ENCODE data around the gene PRX. TPM values are rescaled to one million over a fixed set of nuclear protein-coding genes. Genes with fewer than 3 reads are reported as not detected.
A peak's percentile ranks its signal among the peaks of the same experiment; 100 is the strongest.
"Not testable (repeated sequence)": the region's sequence is repeated elsewhere in the genome, so short reads cannot be mapped to it uniquely, and the experiment has no call there.

The PRX gene
- total RNA-seq, 2 donors from 2014 or later = 3.4 to 3.5 TPM

DNA sequence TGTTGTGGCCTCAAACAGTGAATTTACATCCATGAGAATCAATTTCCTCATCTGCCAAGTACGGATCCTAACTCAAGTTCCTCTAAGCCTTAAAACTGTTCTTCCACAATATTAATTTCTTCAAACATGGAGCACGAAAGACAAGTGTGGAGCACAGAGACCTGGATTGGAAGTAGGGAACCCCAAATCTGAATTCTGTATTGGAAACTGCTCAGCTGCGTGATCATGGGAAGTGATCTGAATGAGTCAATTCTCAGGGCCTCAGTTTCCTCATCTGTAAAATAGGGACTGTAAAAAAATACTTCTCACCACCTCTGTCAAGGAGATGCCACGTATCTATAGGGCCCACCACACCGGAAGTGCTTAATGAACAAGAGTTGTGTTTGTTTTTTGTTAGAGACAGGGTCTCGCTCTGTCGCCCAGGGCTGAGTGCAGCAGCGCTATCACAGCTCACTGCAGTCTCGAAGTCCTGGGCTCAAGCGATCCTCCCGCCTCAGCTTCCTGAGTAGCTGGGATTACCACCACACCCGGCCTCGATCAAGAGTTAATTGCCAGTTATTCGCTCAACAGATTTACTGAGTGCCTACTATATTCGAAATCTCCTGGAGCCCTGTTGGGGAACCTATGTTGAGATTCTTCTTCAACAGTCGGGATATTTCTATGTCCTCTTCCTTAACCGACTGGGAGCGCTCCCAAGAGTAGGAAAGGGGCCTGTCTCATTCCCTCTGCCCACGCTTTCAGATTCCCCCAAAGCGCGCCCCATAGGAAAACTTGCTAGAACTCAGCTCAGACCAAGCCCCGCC is 29.4 kb upstream of the PRX start:
- DNase-seq (ENCODE audit: low spot score) = no peak
- intact Hi-C loops (cut with DNase I) = loop anchor here in 1 of 2 donors (10.0 kb wide), 1 partner anchor 98 kb away; the partner anchor contains the start of genes C19orf47 and PLD3

DNA sequence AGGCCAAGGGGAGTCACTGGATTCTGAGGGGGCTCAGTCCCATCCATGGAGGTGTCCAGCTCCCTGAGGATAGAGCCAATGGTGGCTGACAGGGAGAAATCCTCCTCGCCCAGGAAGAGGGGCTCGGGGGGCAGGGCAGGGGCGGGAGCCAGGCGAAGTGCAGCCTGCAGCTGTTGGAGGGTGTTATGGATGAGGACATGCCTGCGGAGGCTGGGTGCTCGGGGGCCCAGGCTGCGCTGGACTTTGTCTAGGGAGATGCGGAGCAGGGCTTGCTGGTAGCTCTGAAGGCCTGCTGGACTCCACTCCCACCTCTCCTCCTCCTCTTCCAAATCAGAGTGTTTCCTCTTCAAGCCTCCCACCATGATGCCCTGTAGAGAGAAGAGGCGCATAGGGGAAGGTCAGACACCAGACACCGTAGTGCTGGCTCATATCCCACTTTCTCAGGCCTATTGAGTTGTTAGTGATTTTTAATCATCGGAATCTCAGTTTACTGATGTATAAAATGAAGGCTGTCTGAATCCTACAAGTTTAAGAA is 28.6 kb upstream of the PRX start:
- intact Hi-C loops (cut with DNase I) = loop anchor here in 1 of 2 donors (10.0 kb wide), 1 partner anchor 97 kb away; the partner anchor contains the start of genes C19orf47 and PLD3
- DNase-seq (ENCODE audit: low spot score) = no peak

DNA sequence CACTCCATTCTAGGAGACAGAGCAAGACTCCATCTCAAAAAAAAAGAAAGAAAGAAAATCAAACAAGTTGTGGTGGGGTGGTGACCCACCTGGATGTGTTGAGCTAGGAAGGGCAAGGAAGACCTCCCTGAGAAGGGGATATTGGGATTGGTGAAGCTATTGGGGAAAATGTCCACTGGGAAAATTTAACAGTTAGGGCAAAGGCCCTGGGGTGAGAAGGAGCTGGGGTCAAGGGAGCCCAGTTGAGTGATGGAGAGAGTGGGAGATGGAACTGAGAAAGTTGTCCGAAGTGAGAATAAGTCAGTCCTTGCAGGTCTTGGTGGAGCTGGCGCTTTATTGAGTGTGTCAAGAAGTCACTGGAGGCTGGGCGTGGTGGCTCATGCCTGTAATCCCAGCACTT is 25.1 kb upstream of the PRX start:
- no peak for DNase-seq (ENCODE audit: low spot score)
- intact Hi-C loops (cut with DNase I) = no loop called here

DNA sequence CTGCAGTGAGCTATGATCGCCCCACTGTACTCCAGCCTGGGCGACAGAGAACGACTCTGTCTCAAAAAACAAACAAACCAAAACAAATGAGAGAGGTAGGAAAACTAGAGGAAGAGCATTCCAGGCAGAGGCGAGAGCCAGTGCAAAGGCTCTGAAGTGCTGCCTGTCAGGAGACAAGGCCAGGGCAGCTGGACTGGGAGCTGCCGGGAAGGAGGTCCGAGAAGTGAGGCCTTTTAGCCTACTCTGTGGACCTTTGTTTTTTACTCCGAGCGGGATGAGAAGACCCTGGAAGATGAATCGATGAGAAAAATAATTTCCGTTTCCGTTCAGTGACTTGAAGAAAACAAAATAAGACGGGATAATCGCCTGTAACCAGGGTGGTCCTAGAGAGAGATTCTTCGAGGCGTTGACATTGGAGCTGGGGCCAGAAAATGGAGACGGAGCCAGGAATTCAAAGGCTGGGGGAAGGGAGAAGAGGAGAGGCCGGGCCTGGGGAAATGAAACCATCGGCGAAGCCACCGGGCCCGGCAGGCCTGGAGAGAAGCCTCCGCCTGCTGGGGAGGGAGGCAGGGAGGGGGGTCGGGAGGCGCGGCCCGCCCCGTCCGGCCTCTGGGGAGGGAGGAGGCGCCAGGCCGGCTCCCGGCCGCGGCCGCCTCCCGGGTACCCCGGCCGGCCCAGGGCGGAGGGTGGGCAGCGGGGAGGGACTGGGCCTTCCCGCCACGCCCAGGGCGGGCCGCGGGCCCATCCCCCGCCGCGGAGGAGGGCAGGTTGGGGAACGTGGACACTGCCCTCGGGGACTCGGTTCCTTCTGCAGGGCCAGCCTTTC is 20.4 kb upstream of the PRX start:
- DNase-seq (ENCODE audit: low spot score) = peak; percentile 96
- intact Hi-C loops (cut with DNase I) = no loop called here

DNA sequence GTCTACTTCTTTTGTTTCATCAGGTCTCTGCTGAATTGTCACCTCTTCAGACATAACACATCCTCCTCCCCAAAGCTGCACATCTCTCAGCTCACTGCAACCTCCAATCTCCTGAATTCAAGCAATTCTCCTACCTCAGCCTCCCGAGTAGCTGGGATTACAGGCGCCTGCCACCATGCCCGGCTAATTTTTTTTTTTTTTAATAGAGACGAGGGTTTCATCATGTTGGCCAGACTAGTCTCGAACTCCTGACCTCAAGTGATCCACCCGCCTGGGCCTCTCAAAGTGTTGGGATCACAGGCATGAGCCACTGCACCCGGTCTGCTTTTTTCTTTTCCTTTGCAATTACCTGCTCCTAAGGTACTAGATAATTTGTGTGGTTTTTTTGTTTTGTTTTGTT is 19.6 kb upstream of the PRX start:
- intact Hi-C loops (cut with DNase I); DNase-seq (ENCODE audit: low spot score): not testable (repeated sequence)

DNA sequence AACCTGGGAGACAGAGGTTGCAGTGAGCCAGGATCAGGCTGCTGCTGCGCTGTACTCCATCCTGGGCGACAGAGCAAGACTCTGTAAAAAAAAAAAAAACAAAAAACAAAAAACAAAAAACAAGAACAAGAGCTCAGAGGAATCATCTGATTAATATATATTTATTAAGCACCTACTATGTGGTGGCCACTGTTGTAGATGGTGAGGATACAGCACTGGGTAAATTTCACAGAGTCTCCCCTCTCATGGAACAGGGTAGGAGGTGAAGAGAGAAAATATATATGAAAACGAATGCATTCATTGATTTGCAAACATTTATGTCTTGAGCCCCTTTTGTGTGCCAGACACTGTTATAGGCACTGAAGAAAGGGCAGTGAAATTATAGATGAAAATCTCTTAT is 18.5 kb upstream of the PRX start:
- intact Hi-C loops (cut with DNase I) = no loop called here
- DNase-seq (ENCODE audit: low spot score) = no peak

DNA sequence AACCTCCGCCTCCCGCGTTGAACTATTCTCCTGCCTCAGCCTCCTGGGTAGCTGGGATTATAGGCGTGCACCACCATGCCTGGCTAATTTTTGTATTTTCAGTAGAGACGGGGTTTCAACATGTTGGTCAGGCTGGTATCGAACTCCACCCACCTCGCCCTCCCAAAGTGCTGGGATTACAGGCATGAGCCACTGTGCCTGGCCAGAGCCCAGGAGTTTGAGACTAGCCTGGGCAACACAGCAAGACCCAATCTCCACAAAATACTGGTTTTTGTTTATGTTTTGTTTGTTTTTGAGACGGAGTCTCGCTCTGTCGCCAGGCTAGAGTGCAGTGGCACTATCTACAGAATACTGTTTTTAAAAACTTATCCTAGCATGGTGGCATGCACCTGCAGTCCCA is 17.1 kb upstream of the PRX start:
- DNase-seq (ENCODE audit: low spot score); intact Hi-C loops (cut with DNase I): not testable (repeated sequence)

DNA sequence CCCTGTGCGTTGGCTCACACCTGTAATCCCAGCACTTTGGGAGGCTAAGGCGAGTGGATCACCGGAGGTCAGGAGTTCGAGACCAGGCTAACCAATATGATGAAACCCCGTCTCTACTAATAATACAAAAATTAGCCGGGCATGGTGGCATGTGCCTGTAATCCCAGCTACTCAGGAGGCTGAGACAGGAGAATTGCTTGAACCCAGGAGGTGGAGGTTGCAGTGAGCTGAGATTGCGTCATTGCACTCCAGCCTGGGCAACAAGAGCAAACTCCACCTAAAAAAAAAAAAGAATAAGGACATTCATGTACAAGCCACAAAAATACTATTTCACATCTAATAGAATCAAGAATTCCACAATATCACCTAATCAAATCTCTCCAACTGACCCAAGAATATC is 15.0 kb upstream of the PRX start:
- DNase-seq (ENCODE audit: low spot score); intact Hi-C loops (cut with DNase I): not testable (repeated sequence)

DNA sequence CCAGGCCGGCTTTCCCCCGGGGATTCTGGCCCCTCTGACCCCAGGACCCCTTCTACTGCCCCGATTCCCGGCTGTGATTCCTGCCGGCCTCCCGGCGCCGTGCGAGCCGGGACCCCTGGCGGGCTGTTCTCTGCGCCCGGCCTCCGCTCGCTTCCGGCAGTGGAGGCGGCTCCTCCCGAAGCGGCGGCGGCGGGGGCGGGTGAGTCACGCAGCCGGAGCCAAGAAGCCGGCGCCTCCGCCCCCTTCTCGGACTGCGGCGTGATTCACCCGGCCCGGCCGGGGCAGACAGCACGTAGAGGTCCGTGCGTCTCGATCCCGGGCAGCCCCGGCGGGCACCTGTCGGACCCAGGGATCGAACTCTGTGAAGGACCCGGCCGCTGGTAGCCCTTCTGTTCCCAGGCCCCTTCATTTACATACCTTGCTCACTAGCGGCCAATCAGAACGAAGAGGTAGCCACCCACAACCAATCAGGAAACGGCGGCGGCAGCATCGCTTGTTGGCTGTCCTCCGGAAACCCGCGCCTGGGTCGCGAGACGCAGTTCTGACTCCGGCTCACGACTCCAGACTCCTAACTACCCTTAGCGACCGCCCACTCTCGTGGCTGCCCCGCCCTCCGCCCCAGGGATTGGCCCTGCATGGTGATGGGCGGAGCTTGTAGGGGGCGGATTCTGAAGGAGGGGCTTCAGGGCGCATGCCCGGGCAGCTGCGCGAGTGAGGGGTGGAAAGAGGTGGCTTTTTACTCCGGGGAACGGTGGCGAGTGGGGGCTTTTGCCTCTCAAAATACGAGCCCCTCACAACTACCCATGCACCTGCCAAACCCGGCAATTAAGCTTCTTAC is 12.5 kb upstream of the PRX start, which contains the start of gene SERTAD1:
SERTAD1 (minus strand) TSS at position 543 of the 838 bp plus-strand sequence. CDS start 2,446 bp downstream, outside the sequence.
- intact Hi-C loops (cut with DNase I) = no loop called here
- peak; percentile 100 for DNase-seq (ENCODE audit: low spot score)

DNA sequence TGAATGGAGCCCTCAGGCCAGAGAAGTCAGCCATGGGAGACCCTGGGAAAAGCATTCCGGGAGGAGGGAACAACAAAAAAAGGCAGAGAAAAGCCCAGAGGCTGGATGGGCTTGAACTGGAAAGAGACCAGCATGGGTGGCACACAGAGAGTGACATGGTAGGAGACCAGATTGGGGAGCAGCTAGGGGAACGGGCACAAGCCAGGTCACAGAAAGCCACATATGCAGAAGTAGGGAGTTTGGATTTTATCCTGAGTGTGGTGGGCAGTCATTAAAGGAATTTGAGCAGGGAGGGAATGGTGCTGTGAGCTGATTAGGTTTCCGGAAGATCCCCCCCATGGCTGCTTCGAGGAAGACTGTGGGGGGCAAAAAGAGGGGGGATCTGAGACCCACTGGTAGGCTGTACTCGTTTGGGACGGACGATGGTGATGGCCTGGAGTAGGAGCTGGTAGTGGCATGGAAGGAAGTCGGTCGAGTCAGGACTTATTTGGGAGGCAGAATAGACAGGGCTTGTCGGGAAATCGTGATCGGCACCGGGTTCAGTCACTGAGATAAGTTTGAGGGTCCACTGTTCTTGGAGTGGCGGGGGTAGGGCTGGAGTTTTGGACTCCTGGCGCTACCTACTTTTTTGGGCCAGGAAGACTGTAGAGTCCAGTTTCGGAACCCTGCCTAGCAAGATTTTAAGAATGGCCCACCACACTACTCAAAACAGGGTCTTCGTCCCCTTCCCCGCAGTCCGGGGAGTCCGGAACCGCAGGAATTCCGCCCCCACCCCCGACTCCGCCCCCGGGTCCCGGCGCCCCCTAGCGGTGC is 11.7 kb upstream of the PRX start:
- intact Hi-C loops (cut with DNase I) = no loop called here
- no peak for DNase-seq (ENCODE audit: low spot score)

DNA sequence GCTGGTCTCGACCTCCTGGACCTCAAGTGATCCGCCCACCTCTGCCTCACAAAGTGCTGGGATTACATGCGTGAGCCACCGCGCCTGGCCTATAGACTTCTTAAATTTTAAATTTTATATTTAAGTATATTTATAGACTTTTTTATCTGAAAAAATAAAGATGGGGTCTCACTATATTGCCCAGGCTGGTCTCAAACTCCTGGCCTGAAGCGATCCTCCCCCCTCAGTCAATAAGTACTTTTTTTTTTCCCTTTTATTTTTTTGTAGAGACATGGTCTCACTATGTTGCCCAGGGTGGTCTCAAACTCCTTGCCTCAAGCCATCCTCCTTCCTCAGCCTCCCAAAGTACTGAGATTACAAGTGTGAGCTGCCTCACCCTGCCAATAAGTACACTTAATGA is 10.8 kb upstream of the PRX start:
- intact Hi-C loops (cut with DNase I) = no loop called here
- no peak for DNase-seq (ENCODE audit: low spot score)

DNA sequence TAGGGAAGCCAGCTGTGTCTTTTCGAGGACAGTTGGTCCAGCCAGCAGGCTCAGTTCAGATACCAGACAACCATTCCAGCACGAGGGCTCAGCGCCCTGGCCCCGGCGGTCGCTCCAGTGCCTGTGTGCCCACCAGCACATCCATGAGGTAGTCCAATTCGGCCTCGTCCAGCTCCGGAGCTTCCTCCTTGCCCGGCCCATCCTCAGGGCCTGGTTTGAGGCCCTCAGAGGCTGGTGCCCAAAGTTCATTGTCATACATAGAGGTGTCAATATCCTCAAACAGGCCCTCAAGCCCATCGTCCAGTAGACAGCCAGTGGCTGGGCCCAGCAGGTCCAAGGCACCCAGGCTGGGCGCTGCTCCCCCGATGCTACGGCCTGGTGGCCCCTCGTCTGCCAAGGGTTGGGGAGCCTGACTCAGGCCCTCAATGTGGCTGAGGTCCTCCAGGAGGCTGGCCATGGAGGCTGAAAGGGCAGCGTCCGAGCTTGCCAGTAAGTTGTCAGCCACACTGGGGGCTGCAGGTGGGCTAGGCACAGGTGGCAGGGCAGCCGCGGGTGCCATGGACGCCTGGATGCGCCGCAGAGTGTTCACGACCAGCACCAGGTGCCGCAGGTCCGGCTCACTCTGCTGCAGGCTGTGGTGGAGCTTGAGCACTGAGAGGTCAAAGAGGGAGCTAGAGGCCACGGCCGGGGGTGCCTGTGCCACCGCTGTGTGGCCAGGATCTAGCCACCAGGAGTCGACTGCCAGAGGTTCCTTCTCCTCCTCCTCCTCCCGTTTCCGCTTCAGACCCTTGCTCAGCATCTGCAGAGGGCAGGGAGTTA is 9.8 kb upstream of the PRX start:
- no peak for DNase-seq (ENCODE audit: low spot score)
- intact Hi-C loops (cut with DNase I) = no loop called here

DNA sequence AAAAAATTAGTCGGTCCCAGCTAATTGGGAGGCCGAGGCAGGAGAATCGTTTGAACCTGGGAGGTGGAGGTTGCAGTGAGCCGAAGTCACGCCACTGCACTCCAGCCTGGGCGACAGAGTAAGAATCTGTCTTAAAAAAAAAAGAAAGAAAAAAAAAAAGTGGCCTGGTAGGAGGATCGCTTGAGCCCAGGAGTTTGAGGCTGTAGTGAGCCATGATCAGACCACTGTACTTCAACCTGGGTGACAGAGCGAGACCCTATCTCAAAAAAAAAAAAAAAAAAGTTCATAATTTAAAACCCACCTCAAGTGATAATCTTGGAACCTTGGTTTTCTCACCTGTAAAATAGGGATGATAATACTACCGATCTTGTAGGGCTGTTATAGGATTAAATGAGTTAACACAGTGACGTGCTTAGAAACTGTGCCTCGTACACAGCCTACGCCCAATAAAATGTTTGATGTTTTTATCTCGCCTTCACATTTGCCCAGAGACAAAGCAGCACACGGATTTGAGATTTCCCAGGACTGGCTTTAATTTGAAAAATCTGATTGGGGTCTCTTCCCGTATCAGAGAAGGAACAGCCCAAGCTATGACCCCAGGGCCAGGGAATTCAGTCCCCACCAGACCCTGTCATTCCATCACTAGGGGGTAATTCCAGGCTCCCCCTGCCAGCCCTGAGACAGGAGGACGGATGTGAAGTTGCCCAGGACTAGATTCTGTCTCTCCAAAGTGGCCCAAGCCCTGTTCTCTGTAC is 9.0 kb upstream of the PRX start:
- no peak for DNase-seq (ENCODE audit: low spot score)
- intact Hi-C loops (cut with DNase I) = no loop called here

DNA sequence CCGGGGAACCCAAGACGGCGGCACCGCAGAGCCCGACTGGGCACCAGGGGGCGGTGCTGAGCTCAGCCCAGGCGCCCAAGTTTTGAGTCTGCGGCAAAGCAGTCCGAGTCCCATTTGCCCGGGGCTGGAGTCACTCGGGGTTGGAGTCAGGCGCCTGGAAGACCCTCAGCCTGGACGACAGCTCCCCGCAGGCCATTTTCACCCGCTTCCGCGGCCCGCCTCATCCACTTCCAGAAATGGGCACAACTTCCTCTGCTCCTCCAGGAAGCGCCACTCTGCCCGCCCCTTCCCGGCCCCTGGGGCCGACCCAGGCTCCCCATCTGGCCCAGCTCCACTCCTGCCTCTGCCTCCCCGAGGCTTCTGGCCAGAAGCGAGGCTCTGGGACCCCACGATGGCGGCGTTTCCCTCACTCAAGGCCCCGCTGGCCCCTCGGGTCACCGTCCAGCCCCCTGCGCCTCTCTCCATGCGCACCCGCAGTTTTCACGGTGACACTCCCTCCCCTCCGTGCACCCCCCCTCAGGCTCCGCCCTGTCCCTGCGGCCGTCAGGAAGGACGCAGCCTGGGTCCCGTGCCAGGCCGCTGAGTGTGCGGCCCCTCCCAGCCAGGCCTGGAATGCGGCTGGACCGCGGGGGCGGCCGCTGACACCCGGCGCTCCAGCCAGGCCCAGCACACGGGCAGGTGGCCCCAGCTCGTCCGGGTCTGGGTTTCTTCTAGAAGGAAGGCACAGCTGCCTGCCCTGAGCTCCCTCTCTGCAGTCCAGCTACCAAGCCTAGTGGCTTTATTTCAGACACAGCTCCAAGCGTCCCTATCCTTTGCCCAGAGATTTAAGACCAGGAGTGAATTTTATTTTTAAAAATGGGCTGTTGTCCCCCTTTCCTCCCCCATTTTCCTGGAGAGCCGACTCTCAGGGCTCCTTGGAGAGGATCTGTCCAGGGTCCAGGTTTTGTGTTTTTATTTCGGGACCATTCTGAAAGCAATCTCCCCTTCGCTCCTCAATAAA is 7.9 kb upstream of the PRX start:
- intact Hi-C loops (cut with DNase I) = no loop called here
- DNase-seq (ENCODE audit: low spot score) = peak; percentile 98

DNA sequence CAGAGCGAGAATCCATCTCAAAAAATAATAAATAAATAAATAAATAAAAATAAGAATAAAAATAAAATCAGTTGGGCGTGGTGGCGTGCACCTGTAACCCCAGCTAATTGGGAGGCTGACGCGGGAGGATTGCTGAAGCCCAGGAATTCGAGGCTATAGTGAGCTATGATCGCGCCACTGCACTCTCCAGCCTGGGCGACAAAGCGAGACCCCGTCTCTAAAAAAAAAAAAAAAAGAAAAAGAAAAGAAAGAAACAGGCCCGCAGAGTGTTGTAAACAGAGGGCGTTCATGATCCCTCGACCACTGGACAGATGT is 7.2 kb upstream of the PRX start:
- intact Hi-C loops (cut with DNase I) = no loop called here
- no peak for DNase-seq (ENCODE audit: low spot score)

DNA sequence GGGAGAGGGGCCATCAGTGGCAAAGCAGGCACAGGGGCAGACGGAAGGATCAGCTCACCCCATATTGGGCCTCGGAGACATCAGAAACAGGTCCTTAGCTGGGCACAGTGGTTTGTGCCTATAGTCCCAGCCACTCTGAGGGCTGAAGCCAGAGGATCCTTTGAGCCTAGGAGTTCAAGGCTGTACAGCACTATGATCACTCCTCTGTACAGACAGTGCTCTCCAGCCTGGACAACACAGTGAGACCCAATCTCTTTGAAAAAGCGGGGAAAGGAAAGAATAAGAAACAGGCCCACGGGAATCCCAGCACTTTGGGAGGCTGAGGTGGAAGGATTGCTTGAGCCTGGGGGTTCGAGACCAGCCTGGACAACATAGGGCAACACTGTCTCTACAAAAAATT is 6.6 kb upstream of the PRX start:
- intact Hi-C loops (cut with DNase I) = no loop called here
- no peak for DNase-seq (ENCODE audit: low spot score)
